Measurements from ENCODE around the gene SPOCK2.

- TF ChIP-seq CTCF (IDR thresholded peaks at IDR 0.05; ENCODE audit: low read depth, low read length) (no peak), EZH2phosphoT487 (IDR thresholded peaks at IDR 0.05; ENCODE audit: low read depth) (no peak)
Observed at GRCh38 chr10:72109636-72110157, 21.3 kb upstream of the SPOCK2 start.

All from OCI-LY3 (cell line).